Measurements from ENCODE around the gene FKTN. TPM values are rescaled to one million over a fixed set of nuclear protein-coding genes. Genes with fewer than 3 reads are reported as not detected.

Gene FKTN
- total RNA-seq, 1 donor from 2014 or later: 21.1 TPM

DNA sequence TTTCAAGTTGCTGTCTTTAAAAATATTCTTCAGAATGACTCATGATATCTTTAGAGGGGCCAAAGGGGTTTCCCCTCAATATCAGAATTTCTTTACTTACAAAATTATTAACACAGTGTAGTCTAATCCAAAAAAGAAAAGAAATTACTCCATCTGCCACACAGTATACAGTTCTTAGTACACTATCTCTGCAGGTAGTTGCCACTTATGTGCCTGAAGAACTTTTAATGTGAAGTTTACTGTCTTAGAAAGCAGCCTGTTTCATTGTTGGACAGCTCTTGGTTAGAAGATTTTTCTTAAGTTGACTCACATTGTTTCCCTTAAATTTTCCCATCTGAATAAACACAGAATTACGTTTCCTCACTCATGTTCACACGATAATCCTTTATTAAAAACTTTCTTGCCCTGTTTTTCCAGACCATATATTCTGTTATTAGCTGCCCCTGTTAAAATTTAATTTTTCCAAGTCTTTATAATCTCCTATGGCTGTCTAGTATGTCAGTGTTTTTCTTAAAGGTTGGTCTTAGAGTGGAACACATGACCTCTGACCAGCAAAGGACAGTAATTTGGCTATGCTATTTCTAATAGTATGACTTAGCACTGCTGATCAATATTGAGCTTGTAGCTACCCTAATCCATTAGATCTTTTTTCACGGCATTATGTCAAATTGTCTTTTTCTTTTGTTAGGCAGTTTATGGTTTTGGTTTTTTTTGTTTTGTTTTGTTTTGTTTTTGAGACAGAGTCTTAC is 21.8 kb upstream of the FKTN start:
- no peak for TF ChIP-seq EZH2 (IDR thresholded peaks at IDR 0.05; ENCODE audit: insufficient read depth, low read length)
- TF ChIP-seq, protein P1, sequence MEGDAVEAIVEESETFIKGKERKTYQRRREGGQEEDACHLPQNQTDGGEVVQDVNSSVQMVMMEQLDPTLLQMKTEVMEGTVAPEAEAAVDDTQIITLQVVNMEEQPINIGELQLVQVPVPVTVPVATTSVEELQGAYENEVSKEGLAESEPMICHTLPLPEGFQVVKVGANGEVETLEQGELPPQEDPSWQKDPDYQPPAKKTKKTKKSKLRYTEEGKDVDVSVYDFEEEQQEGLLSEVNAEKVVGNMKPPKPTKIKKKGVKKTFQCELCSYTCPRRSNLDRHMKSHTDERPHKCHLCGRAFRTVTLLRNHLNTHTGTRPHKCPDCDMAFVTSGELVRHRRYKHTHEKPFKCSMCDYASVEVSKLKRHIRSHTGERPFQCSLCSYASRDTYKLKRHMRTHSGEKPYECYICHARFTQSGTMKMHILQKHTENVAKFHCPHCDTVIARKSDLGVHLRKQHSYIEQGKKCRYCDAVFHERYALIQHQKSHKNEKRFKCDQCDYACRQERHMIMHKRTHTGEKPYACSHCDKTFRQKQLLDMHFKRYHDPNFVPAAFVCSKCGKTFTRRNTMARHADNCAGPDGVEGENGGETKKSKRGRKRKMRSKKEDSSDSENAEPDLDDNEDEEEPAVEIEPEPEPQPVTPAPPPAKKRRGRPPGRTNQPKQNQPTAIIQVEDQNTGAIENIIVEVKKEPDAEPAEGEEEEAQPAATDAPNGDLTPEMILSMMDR (IDR thresholded peaks at IDR 0.05; ENCODE audit: insufficient read depth, low read depth, low read length): no peak
- FAIRE-seq: no peak
- no peaks in the 10 kb centered on the region for H3K9me3 Mint-ChIP-seq (ENCODE audit: unreplicated experiment)
- Histone ChIP-seq H3K79me2 (ENCODE audit: insufficient read depth, low read length) (no peaks in the 10 kb centered on the region), H3K9ac (ENCODE audit: low read length) (no peak overlapping the region), H2AFZ (ENCODE audit: low read depth, low read length) (no peak overlapping the region), H4K20me1 (ENCODE audit: insufficient read depth, low read length) (no peaks in the 10 kb centered on the region), H3K36me3 (ENCODE audit: insufficient read depth, low read length) (peaks cover 3% of the 10 kb centered on the region), H3K27ac (ENCODE audit: low read depth, low read length) (no peak overlapping the region), H3K4me1 (ENCODE audit: insufficient read depth, low read length) (peaks cover 3% of the 10 kb centered on the region), H3K27me3 (ENCODE audit: insufficient read depth, low read length) (no peaks in the 10 kb centered on the region), H3K4me2 (ENCODE audit: low read length) (no peak overlapping the region), H3K9me3 (ENCODE audit: insufficient read depth, low read depth, low read length) (no peaks in the 10 kb centered on the region), H3K4me3 (ENCODE audit: insufficient read depth, low read depth, low read length) (no peak overlapping the region)
- H3K36me3 Mint-ChIP-seq (ENCODE audit: low read depth, unreplicated experiment): peaks cover 3% of the 10 kb centered on the region
- H3K4me3 Mint-ChIP-seq (ENCODE audit: unreplicated experiment): no peak overlapping the region
- DNase-seq (ENCODE audit: low read depth): no peak
- no peaks in the 10 kb centered on the region for H3K27me3 Mint-ChIP-seq (ENCODE audit: low read depth, unreplicated experiment)
- no peaks in the 10 kb centered on the region for H3K4me1 Mint-ChIP-seq (ENCODE audit: low read depth, unreplicated experiment)
- no peak overlapping the region for H3K27ac Mint-ChIP-seq (ENCODE audit: unreplicated experiment)

- DNase-seq (ENCODE audit: low read depth) (no peak), FAIRE-seq (no peak)
- Mint-ChIP-seq H3K9me3 (ENCODE audit: unreplicated experiment) (no peaks in the 10 kb centered on the region), H3K4me1 (ENCODE audit: low read depth, unreplicated experiment) (no peaks in the 10 kb centered on the region), H3K27me3 (ENCODE audit: low read depth, unreplicated experiment) (no peaks in the 10 kb centered on the region), H3K36me3 (ENCODE audit: low read depth, unreplicated experiment) (peaks cover 3% of the 10 kb centered on the region), H3K27ac (ENCODE audit: unreplicated experiment) (no peak overlapping the region), H3K4me3 (ENCODE audit: unreplicated experiment) (no peak overlapping the region)
- Histone ChIP-seq H3K4me3 (ENCODE audit: insufficient read depth, low read depth, low read length) (no peak overlapping the region), H3K4me1 (ENCODE audit: insufficient read depth, low read length) (no peaks in the 10 kb centered on the region), H3K36me3 (ENCODE audit: insufficient read depth, low read length) (peaks cover 3% of the 10 kb centered on the region), H2AFZ (ENCODE audit: low read depth, low read length) (no peak overlapping the region), H3K4me2 (ENCODE audit: low read length) (no peak overlapping the region), H3K9me3 (ENCODE audit: insufficient read depth, low read depth, low read length) (no peaks in the 10 kb centered on the region), H3K79me2 (ENCODE audit: insufficient read depth, low read length) (no peaks in the 10 kb centered on the region), H3K27me3 (ENCODE audit: insufficient read depth, low read length) (no peaks in the 10 kb centered on the region), H3K27ac (ENCODE audit: low read depth, low read length) (no peak overlapping the region), H3K9ac (ENCODE audit: low read length) (no peak overlapping the region), H4K20me1 (ENCODE audit: insufficient read depth, low read length) (no peaks in the 10 kb centered on the region)
- no peak for TF ChIP-seq EZH2 (IDR thresholded peaks at IDR 0.05; ENCODE audit: insufficient read depth, low read length)
- TF ChIP-seq, protein P1 (IDR thresholded peaks at IDR 0.05; ENCODE audit: insufficient read depth, low read depth, low read length): no peak
These were observed 18.5 kb upstream of the FKTN start for GRCh38 chr9:105539452-105539851.

DNA sequence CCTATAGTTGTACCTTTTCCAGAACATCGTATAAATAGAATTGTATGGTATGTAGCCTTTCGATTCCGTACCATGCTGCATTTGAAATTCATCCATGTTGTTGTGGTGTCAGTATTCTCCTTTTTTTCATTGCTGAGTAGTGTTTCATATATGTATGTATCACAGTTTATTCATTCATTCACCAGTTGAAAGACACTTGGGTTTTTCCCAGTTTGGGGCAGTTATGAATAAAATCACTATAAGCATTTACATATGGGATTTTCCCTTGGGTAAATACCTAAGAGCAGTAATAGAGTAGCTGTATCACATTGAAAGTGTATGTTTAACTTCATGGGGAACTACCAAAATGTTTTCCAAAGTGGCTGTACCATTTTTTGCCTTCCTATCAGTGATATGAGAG is 16.1 kb upstream of the FKTN start:
- Histone ChIP-seq H3K79me2 (ENCODE audit: insufficient read depth, low read length) (no peaks in the 10 kb centered on the region), H3K9ac (ENCODE audit: low read length) (no peak overlapping the region), H3K27me3 (ENCODE audit: insufficient read depth, low read length) (no peaks in the 10 kb centered on the region), H3K4me2 (ENCODE audit: low read length) (no peak overlapping the region), H4K20me1 (ENCODE audit: insufficient read depth, low read length) (no peaks in the 10 kb centered on the region), H3K4me1 (ENCODE audit: insufficient read depth, low read length) (no peaks in the 10 kb centered on the region), H3K4me3 (ENCODE audit: insufficient read depth, low read depth, low read length) (no peak overlapping the region), H3K27ac (ENCODE audit: low read depth, low read length) (no peak overlapping the region), H3K36me3 (ENCODE audit: insufficient read depth, low read length) (peaks cover 3% of the 10 kb centered on the region), H3K9me3 (ENCODE audit: insufficient read depth, low read depth, low read length) (no peaks in the 10 kb centered on the region), H2AFZ (ENCODE audit: low read depth, low read length) (no peak overlapping the region)
- no peaks in the 10 kb centered on the region for H3K36me3 Mint-ChIP-seq (ENCODE audit: low read depth, unreplicated experiment)
- H3K9me3 Mint-ChIP-seq (ENCODE audit: unreplicated experiment): no peaks in the 10 kb centered on the region
- no peaks in the 10 kb centered on the region for H3K27me3 Mint-ChIP-seq (ENCODE audit: low read depth, unreplicated experiment)
- H3K4me1 Mint-ChIP-seq (ENCODE audit: low read depth, unreplicated experiment): no peaks in the 10 kb centered on the region
- DNase-seq (ENCODE audit: low read depth) (no peak), FAIRE-seq (no peak)
- no peak overlapping the region for H3K27ac Mint-ChIP-seq (ENCODE audit: unreplicated experiment)
- no peak overlapping the region for H3K4me3 Mint-ChIP-seq (ENCODE audit: unreplicated experiment)
- TF ChIP-seq, protein P1 (IDR thresholded peaks at IDR 0.05; ENCODE audit: insufficient read depth, low read depth, low read length): no peak
- TF ChIP-seq EZH2 (IDR thresholded peaks at IDR 0.05; ENCODE audit: insufficient read depth, low read length): no peak
